Dermis blood vessel endothelial cell (primary cell): ENCODE data around the gene MAGIX. TPM values are rescaled to one million over a fixed set of nuclear protein-coding genes. Genes with fewer than 3 reads are reported as not detected.

Experiments
- DNase-seq: peaks from one replicate; pipeline ENCODE4 v3.0.0; 2010
- total RNA-seq: library from RNA; depleted of rRNA; stranded (reverse); fragments of >200 nt; gene quantifications from 2 replicates; pipeline ENCODE4 v1.2.3, GENCODE V29; 2014

Gene MAGIX
- total RNA-seq, 1 donor from 2014 or later = 0.68 TPM

DNA sequence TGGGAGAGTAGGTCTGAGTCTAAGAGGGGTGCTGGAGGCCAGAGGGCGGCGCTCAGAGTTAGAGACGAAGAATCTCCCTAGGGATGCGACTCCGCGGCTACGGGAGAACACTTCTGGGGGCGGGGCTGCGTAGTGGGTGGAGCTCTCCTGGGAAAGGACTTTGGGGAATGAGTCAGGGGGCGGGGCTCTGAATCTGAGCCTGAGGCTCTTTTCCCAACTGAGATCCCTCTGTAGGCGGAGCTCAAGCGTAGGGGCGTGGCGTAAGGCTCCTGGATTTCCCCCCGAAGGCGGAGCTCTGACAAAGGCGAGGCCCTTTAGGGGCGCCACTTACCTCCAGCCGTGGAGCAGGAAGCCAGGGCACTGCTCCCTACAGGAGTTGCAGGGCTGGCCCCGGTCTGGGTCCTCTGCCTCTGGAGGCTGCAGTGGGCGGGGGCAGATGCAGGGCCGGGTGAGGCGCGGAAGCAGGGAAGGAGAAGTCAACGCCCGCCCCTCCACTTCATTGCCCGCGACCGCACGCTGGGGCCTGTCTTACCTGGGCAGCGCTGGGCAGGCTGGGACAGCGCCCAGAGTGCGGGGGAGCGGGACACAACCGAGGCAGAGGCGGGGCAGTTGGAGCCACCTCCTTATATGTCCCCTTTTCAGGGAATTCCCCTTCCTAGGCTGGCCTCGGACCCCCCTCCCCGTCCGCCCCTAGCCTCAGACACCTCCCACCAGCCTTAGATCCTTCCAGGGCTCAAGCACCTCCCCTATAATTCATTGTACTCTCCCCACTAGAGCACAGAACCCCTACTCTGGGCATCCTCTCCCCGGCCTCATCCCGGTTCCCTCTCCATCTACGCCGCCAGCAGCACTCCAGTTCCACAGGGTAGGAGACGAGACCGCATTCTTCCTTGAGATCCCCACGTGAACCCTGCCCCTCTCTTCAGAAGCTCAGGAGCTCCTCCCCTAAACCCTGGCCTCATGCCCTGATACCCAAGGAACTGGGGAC, 22.0 kb downstream of the MAGIX start:
- DNase-seq = peak; percentile 86

GRCh38 chrX:49186125-49187027, 23.8 kb downstream of the MAGIX start, which contains the start of gene PRICKLE3:
Gene PRICKLE3 (minus strand): TSS chrX:49186373. CDS start chrX:49186297, 76 bp downstream.
- DNase-seq = peak; percentile 71

- no peak for DNase-seq
Observed at GRCh38 chrX:49187028-49187394, 24.5 kb downstream of the MAGIX start.

DNA sequence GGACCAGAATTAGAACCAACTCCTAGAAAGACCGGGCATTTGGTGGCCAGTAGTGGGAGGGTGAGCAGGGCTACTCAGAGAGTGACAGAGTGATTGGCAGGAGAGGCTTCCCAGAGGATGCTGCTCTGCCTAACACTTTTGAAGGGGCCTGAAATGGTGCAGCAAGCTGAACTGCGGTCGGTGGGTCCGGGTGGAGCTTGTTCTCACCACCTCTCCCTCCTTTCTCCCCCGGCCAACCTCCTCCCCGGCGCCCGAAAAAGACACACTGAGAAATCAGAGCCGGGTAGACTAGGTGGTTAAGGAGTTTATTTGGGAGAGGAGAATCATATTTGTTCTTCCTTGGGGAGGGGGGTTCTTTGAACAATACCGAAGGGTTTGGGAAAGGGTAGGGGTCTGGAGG, 25.0 kb downstream of the MAGIX start:
- no peak for DNase-seq

- no peak for DNase-seq
Observed at GRCh38 chrX:49188468-49189076, 26.0 kb downstream of the MAGIX start.

- DNase-seq = no peak
Observed at GRCh38 chrX:49189606-49190005, 27.0 kb downstream of the MAGIX start.

DNA sequence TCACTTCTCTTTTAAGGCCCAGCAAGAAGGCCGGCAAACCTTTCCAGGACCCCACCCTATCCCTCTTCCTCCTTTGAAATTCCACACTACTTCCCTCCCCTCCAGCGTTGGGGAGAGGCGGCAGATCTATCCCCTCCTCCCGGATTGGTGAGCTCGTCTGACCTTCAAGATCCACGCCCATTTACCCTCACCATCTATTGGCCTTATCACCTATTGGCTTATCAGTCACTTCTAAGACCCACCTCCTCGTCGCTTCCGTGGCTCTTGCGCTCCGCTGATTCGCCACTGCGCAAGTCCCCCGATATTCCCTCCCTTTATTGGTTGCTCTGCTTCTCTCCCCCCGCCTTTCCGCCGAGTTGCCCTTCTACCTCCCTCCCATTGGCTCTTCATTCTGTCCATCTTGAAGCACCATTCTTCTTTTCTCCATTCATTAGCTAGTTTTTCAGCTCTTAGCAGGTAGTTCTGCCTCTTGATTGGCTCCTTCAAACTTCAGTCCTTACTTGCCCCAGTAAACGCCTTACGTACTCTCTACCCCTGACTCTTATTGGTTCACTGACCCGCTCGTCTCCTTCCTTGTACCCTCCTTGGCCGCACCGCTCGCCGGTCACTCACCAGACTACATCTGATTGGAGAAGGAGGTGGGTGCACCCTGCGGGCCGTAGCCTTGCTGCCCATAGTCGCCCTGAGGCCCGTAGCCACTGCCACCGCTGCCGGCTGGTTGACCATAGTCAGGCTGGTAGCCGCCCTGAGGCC, 28.4 kb downstream of the MAGIX start:
- DNase-seq = peak; percentile 99

GRCh38 chrX:49191574-49192011, 29.0 kb downstream of the MAGIX start:
- no peak for DNase-seq

- DNase-seq = peak; percentile 61
Observed at GRCh38 chrX:49192722-49193328, 30.3 kb downstream of the MAGIX start.

GRCh38 chrX:49193542-49193964, 31.0 kb downstream of the MAGIX start:
- no peak for DNase-seq

- DNase-seq = no peak
Observed at GRCh38 chrX:49197543-49198087, 35.1 kb downstream of the MAGIX start.

- DNase-seq = no peak
Observed at GRCh38 chrX:49198540-49199314, 36.2 kb downstream of the MAGIX start.

DNA sequence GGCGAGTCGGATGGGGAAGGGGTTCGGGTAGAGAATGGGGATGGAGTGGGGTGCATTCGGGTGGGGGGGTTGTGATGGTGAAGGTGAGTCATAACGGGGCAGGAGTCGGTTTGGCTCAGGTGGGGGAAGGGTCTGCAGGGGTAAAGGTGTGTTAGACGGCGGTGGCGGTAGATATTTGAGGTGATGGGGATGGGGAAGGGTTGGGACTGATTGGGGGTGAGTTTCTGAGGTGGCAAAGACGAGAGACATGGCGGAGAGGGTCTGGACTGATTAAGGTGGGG, 36.7 kb downstream of the MAGIX start:
- DNase-seq = no peak

- peak; percentile 91 for DNase-seq
Observed at GRCh38 chrX:49199906-49200771, 37.6 kb downstream of the MAGIX start, which contains the start of gene SYP. Gene SYP (minus strand): TSS chrX:49200193. CDS start chrX:49200186, 7 bp downstream.

GRCh38 chrX:49202022-49202421, 39.5 kb downstream of the MAGIX start:
- no peak for DNase-seq

DNA sequence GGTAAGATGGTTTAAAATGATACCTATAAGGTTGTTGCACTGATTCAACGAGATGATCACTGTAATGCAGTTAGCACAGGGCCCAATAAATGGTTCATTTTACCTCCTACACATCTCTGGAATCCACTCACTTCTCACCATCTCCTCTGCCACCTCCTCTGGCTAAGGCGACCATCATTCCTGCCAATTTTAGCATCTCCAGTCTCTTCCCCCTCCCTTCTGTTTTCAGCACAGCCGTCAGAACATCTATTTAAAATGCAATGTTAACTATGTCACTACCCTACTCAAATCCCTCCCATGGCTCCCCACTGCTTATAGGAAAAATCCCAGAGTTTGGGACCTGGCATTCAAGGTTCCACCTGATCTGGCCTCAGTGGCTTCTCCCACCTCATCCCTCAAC, 41.0 kb downstream of the MAGIX start:
- no peak for DNase-seq

DNA sequence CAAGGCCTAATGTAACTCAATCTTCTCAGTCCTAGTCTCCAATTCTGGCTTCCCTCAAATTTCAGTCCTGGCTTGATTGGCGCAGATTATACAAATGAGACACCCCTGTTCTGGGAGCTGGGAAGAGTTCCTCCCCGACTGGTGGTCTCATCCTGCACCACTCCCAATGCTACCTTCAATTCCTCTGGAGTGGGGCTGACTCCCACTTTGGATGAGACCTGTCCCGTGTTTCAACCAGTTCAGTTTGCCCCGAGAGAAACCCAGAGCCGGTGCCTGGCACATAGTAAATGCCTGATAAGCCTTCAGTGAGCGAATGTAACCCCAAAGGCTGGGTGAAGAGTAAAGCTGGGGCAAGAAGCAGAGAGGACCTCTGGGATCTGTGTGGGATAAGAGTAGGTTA, 41.5 kb downstream of the MAGIX start:
- no peak for DNase-seq

DNA sequence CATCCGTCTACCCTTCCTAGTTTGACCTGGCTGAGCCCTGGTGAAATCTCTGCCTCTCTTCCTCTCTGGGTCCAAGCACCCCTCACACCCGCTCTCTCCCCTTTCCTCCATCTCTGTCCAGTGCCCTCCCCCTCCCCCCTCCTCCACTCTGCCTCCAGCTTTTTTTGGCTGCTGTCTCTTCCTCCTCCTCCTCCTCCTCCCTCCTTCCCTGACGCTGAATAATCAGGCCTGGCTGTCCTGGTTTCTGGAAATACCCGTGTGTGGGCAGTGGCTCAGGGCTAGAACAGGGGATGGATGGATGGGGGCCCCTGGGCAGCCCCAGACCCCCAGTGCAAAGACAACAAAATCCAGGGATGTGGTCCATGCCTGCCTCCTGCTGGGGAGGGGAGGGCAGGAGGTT, 42.2 kb downstream of the MAGIX start:
- no peak for DNase-seq

- no peak for DNase-seq
Observed at GRCh38 chrX:49205443-49205842, 42.9 kb downstream of the MAGIX start.
